WTC11 (cell line): ENCODE results near the gene RAMP1. TPM values are rescaled to one million over a fixed set of nuclear protein-coding genes. Genes with fewer than 3 reads are reported as not detected.
A peak's percentile ranks its signal among the peaks of the same experiment; 100 is the strongest.

Experiments used
- ATAC-seq: fragments of 200-7000 bp; cut with Tn5 transposase; 2 replicates; pipeline ENCODE4 v1.10.0; 2021; ENCODE audit warnings: mild to moderate bottlenecking, moderate library complexity
- CTCF ChIA-PET: fragments of 300-600 bp; sonication (Branson Sonifier 250); formaldehyde crosslinking; loops from one replicate; lab custom pipeline; 2021; ENCODE audit warnings: antibody characterized with exemption; lab: Charles Lee
- POLR2A ChIA-PET: fragments of 350-600 bp; sonication (Branson Sonifier 250); formaldehyde crosslinking; loops from one replicate; lab custom pipeline; 2021; ENCODE audit warnings: antibody characterized with exemption; lab: Charles Lee
- DNase-seq: peaks from one replicate; pipeline ENCODE4 v3.0.0; 2021; ENCODE audit warnings: low spot score
- H3K27ac Mint-ChIP-seq: 2 replicates; pipeline ENCODE4 v1.8.0; 2021; ENCODE audit warnings: mixed read lengths
- H3K27me3 Mint-ChIP-seq: 2 replicates; pipeline ENCODE4 v1.8.0; 2021; ENCODE audit warnings: low read depth, mild to moderate bottlenecking, moderate library complexity, mixed read lengths
- H3K36me3 Mint-ChIP-seq: 2 replicates; pipeline ENCODE4 v1.8.0; 2021; ENCODE audit warnings: mixed read lengths
- H3K4me1 Mint-ChIP-seq: 2 replicates; pipeline ENCODE4 v1.8.0; 2022; ENCODE audit warnings: mixed read lengths
- H3K4me3 Mint-ChIP-seq: 2 replicates; pipeline ENCODE4 v1.8.0; 2021; ENCODE audit warnings: mild to moderate bottlenecking, moderate library complexity, mixed read lengths
- H3K9me3 Mint-ChIP-seq: 2 replicates; pipeline ENCODE4 v1.8.0; 2021; ENCODE audit warnings: mixed read lengths
- AR ChIP-seq: fragments of 250-450 bp; sonication (Bioruptor Pico); IDR thresholded peaks from 2 replicates; pipeline ENCODE4 v1.9.0; 2021; ENCODE audit warnings: mild to moderate bottlenecking
- ATF3 ChIP-seq: sonication (generic); formaldehyde crosslinking; conservative IDR thresholded peaks from 2 replicates; pipeline ENCODE4 v1.8.1; 2022; ENCODE audit warnings: mild to moderate bottlenecking, missing genetic modification reagents
- CTCF ChIP-seq: fragments of 200-600 bp; IDR thresholded peaks from 2 replicates; pipeline ENCODE4 v1.8.0; 2022; ENCODE audit warnings: antibody characterized with exemption
- EMX1 ChIP-seq: fragments of 250-450 bp; sonication (Bioruptor Pico); IDR thresholded peaks from 2 replicates; pipeline ENCODE4 v1.8.0; 2021; ENCODE audit warnings: mild to moderate bottlenecking
- ESRRA ChIP-seq: sonication (generic); formaldehyde crosslinking; IDR thresholded peaks from 2 replicates; pipeline ENCODE4 v1.8.1; 2022; ENCODE audit warnings: mild to moderate bottlenecking, missing genetic modification reagents, borderline replicate concordance
- ETV6 ChIP-seq: sonication (generic); formaldehyde crosslinking; IDR thresholded peaks from 2 replicates; pipeline ENCODE4 v1.8.1; 2022; ENCODE audit warnings: mild to moderate bottlenecking, missing genetic modification reagents
- FOXJ3 ChIP-seq: sonication (generic); formaldehyde crosslinking; IDR thresholded peaks from 2 replicates; pipeline ENCODE4 v1.9.0; 2021; ENCODE audit warnings: missing genetic modification reagents, mild to moderate bottlenecking, borderline replicate concordance
- FOXK1 ChIP-seq: sonication (generic); formaldehyde crosslinking; IDR thresholded peaks from 2 replicates; pipeline ENCODE4 v1.8.0; 2022; ENCODE audit warnings: mild to moderate bottlenecking, moderate library complexity, missing genetic modification reagents
- GABPB1 ChIP-seq: sonication (generic); formaldehyde crosslinking; IDR thresholded peaks from 2 replicates; pipeline ENCODE4 v1.8.1; 2023; ENCODE audit warnings: mild to moderate bottlenecking, missing genetic modification reagents
- HMGA2 ChIP-seq: fragments of 250-450 bp; sonication (Bioruptor Pico); IDR thresholded peaks from 2 replicates; pipeline ENCODE4 v1.4.0; 2021; ENCODE audit warnings: mild to moderate bottlenecking, moderate library complexity
- MLX ChIP-seq: sonication (generic); formaldehyde crosslinking; IDR thresholded peaks from 2 replicates; pipeline ENCODE4 v1.8.1; 2023; ENCODE audit warnings: mild to moderate bottlenecking, missing genetic modification reagents, moderate library complexity
- MXD4 ChIP-seq: fragments of 250-450 bp; sonication (Bioruptor Pico); IDR thresholded peaks from 2 replicates; pipeline ENCODE4 v1.8.0; 2021; ENCODE audit warnings: mild to moderate bottlenecking, moderate library complexity, borderline replicate concordance
- NFYB ChIP-seq: sonication (generic); formaldehyde crosslinking; conservative IDR thresholded peaks from 2 replicates; pipeline ENCODE4 v1.8.0; 2022; ENCODE audit warnings: low read depth, missing genetic modification reagents
- NR2C2 ChIP-seq: sonication (generic); formaldehyde crosslinking; IDR thresholded peaks from 2 replicates; pipeline ENCODE4 v1.8.0; 2022; ENCODE audit warnings: mild to moderate bottlenecking, missing genetic modification reagents
- PRRX2 ChIP-seq: fragments of 250-450 bp; sonication (Bioruptor Pico); IDR thresholded peaks from 2 replicates; pipeline ENCODE4 v1.8.0; 2021; ENCODE audit warnings: mild to moderate bottlenecking
- SP1 ChIP-seq: sonication (generic); formaldehyde crosslinking; conservative IDR thresholded peaks from 2 replicates; pipeline ENCODE4 v1.8.1; 2022; ENCODE audit warnings: missing genetic modification reagents
- TEAD4 ChIP-seq: sonication (generic); formaldehyde crosslinking; IDR thresholded peaks from 2 replicates; pipeline ENCODE4 v1.8.0; 2022; ENCODE audit warnings: mild to moderate bottlenecking, missing genetic modification reagents
- TP53 ChIP-seq: sonication (generic); formaldehyde crosslinking; IDR thresholded peaks from 2 replicates; pipeline ENCODE4 v1.8.1; 2023; ENCODE audit warnings: mild to moderate bottlenecking, missing genetic modification reagents
- ZNF281 ChIP-seq: sonication (generic); formaldehyde crosslinking; IDR thresholded peaks from 2 replicates; pipeline ENCODE4 v1.8.0; 2023; ENCODE audit warnings: mild to moderate bottlenecking, missing genetic modification reagents
- ZNF317 ChIP-seq: sonication (generic); formaldehyde crosslinking; IDR thresholded peaks from 2 replicates; pipeline ENCODE4 v1.8.1; 2023; ENCODE audit warnings: low read depth, mild to moderate bottlenecking, moderate library complexity, missing genetic modification reagents, borderline replicate concordance
- ZNF423 ChIP-seq: fragments of 250-450 bp; sonication (Bioruptor Pico); IDR thresholded peaks from 2 replicates; pipeline ENCODE4 v2.1.2; 2022; ENCODE audit warnings: mild to moderate bottlenecking, moderate library complexity
- total RNA-seq: library from RNA; stranded (reverse); gene quantifications from 3 replicates; pipeline ENCODE4 v1.2.3, GENCODE V29; 2021

RAMP1 gene
- total RNA-seq, 1 experiment from 2014 or later = 1.0 TPM

GRCh38 chr2:237857791-237858190, 1.6 kb upstream of the RAMP1 start:
- Mint-ChIP-seq H3K27ac (no peak overlapping the region), H3K9me3 (no peaks in the 10 kb centered on the region), H3K36me3 (no peaks in the 10 kb centered on the region), H3K27me3 (peaks cover 60% of the 10 kb centered on the region), H3K4me1 (peaks cover 14% of the 10 kb centered on the region), H3K4me3 (no peak overlapping the region)
- ChIA-PET CTCF (interaction anchor here (0.7 to 1.8 kb wide), 24 partner anchors 30 to 405 kb away, joined by 3 to 16 read pairs (median 3); partner anchors contain the start of gene SCLY), POLR2A (interaction anchor here (0.5 kb wide), 1 partner anchor 105 kb away, joined by 3 read pairs; no protein-coding TSS in a partner anchor)
- DNase-seq (no peak), ATAC-seq (no peak)
- TF ChIP-seq ATF3 (CRISPR knock-in tag) = no peak
- no peak for TF ChIP-seq ZNF423 (CRISPR knock-in tag)
- no peak for TF ChIP-seq ZNF317 (CRISPR knock-in tag)
- TF ChIP-seq AR (CRISPR knock-in tag) = no peak
- TF ChIP-seq CTCF = no peak
- no peak for TF ChIP-seq PRRX2 (CRISPR knock-in tag)
- no peak for TF ChIP-seq MXD4 (CRISPR knock-in tag)
- TF ChIP-seq ETV6 (CRISPR knock-in tag) = no peak
- no peak for TF ChIP-seq MLX (CRISPR knock-in tag)

- TF ChIP-seq NR2C2 (CRISPR knock-in tag) (no peak), FOXK1 (CRISPR knock-in tag) (no peak), TP53 (CRISPR knock-in tag) (0 out of 2 replicates have a peak, but pooled peaks have one; percentile 30), CTCF (peak; percentile 44)
- peaks cover 14% of the 10 kb centered on the region for H3K4me1 Mint-ChIP-seq
- ATAC-seq (peak; percentile 86), DNase-seq (peak; percentile 71)
- POLR2A ChIA-PET = interaction anchor here (0.5 kb wide), 2 partner anchors 105 to 125 kb away, joined by 3 to 4 read pairs; no protein-coding TSS in a partner anchor
- no peaks in the 10 kb centered on the region for H3K36me3 Mint-ChIP-seq
- H3K4me3 Mint-ChIP-seq = peak overlapping the region; percentile 68
- no peaks in the 10 kb centered on the region for H3K9me3 Mint-ChIP-seq
- CTCF ChIA-PET = interaction anchor here (0.7 to 1.8 kb wide), 28 partner anchors 31 to 407 kb away, joined by 3 to 16 read pairs (median 3); partner anchors contain the start of gene SCLY
- H3K27ac Mint-ChIP-seq = no peak overlapping the region
- peaks cover 60% of the 10 kb centered on the region for H3K27me3 Mint-ChIP-seq
These were observed 935 bp upstream of the RAMP1 start for GRCh38 chr2:237858294-237859081.

- ChIA-PET POLR2A (interaction anchor here (0.5 kb wide), 1 partner anchor 125 kb away, joined by 4 read pairs; no protein-coding TSS in a partner anchor), CTCF (interaction anchor here (0.7 to 1.8 kb wide), 23 partner anchors 32 to 406 kb away, joined by 3 to 16 read pairs (median 3); partner anchors contain the start of gene SCLY)
- peaks cover 14% of the 10 kb centered on the region for H3K4me1 Mint-ChIP-seq
- no peak for DNase-seq
- H3K9me3 Mint-ChIP-seq = no peaks in the 10 kb centered on the region
- no peaks in the 10 kb centered on the region for H3K36me3 Mint-ChIP-seq
- H3K27me3 Mint-ChIP-seq = peaks cover 60% of the 10 kb centered on the region
- peak overlapping the region; percentile 68 for H3K4me3 Mint-ChIP-seq
- ATAC-seq = peak; percentile 9
- H3K27ac Mint-ChIP-seq = no peak overlapping the region
- no peak for TF ChIP-seq ESRRA (CRISPR knock-in tag)
- TF ChIP-seq ETV6 (CRISPR knock-in tag) = no peak
- TF ChIP-seq SP1 (CRISPR knock-in tag) = no peak
- no peak for TF ChIP-seq EMX1 (CRISPR knock-in tag)
- no peak for TF ChIP-seq ZNF281 (CRISPR knock-in tag)
- TF ChIP-seq NFYB = no peak
- no peak for TF ChIP-seq TEAD4 (CRISPR knock-in tag)
- no peak for TF ChIP-seq HMGA2 (CRISPR knock-in tag)
- TF ChIP-seq FOXJ3 (CRISPR knock-in tag) = no peak
- TF ChIP-seq GABPB1 (CRISPR knock-in tag) = no peak
These were observed 365 bp upstream of the RAMP1 start for GRCh38 chr2:237859082-237859433.
